HepG2 (cell line): Measurements from ENCODE around the gene CATSPERD. TPM values are rescaled to one million over a fixed set of nuclear protein-coding genes. Genes with fewer than 3 reads are reported as not detected.
A peak's percentile ranks its signal among the peaks of the same experiment; 100 is the strongest.

ENCODE experiments used
- ATAC-seq: fragments of 200-7000 bp; cut with Tn5 transposase; 3 replicates; pipeline ENCODE4 v1.9.1; 2020; ENCODE audit warnings: mild to moderate bottlenecking, moderate library complexity
- BruUV-seq: library from RNA; stranded (reverse); fragments of 400-500 nt; replicated peaks from 2 replicates; lab custom pipeline; 2021; lab: Mats Ljungman, UMichigan
- CTCF ChIA-PET: fragments of 300-600 bp; formaldehyde crosslinking; extraction: SDS; loops from one replicate; lab custom pipeline; 2021; ENCODE audit warnings: low total read pairs, inconsistent platforms, low intra/inter-chr PET ratio; lab: Yijun Ruan, JAX
- POLR2A ChIA-PET: fragments of 350-600 bp; sonication (Branson Sonifier 250); formaldehyde crosslinking; loops from one replicate; lab custom pipeline; 2020; ENCODE audit warnings: antibody characterized with exemption, inconsistent platforms; lab: Yijun Ruan, JAX
- DNase-seq: peaks from one replicate; pipeline ENCODE4 v3.0.0-alpha.2; 2015; ENCODE audit warnings: low spot score
- FAIRE-seq: peaks from 3 replicates; lab custom pipeline; 2011; peaks lifted over from hg19 to GRCh38; lab: Jason Lieb, UNC
- H2AFZ ChIP-seq: one replicate; pipeline ENCODE4 v1.6.1; 2011; ENCODE audit warnings: low read length, inconsistent platforms
- H3K27ac ChIP-seq: fragments of 300-600 bp; 3 replicates; pipeline ENCODE4 v1.8.0; 2011; ENCODE audit warnings: mixed run types, mild to moderate bottlenecking, mixed read lengths, low read length, inconsistent platforms; ENCODE audit not compliant: insufficient read depth; ENCODE audit errors: extremely low read length
- H3K27me3 ChIP-seq, 2 experiments: fragments of 200-600 bp in 1 of 2; 2 replicates in 1 of 2; 3 replicates in 1 of 2; pipeline versions ENCODE4 v1.6.0 to v1.8.0; 2011; ENCODE audit warnings: low read length in 2 of 2, mild to moderate bottlenecking in 2 of 2, moderate library complexity in 2 of 2, inconsistent platforms in 1 of 2; ENCODE audit not compliant: insufficient read depth in 2 of 2, control insufficient read depth in 1 of 2
- H3K36me3 ChIP-seq, 2 experiments: fragments of 200-600 bp in 1 of 2; replicated peaks in 1 of 2; 2 replicates in 1 of 2; 3 replicates in 1 of 2; pipeline versions ENCODE4 v1.5.1 to v1.8.0; 2011; ENCODE audit warnings: low read length in 2 of 2, inconsistent platforms in 1 of 2; ENCODE audit not compliant: insufficient read depth in 2 of 2, control insufficient read depth in 1 of 2
- H3K4me1 ChIP-seq: 2 replicates; pipeline ENCODE4 v1.5.1; 2012; ENCODE audit warnings: low read length, inconsistent platforms; ENCODE audit not compliant: insufficient read depth
- H3K4me2 ChIP-seq: 2 replicates; pipeline ENCODE4 v1.6.0; 2011; ENCODE audit warnings: low read depth, low read length, inconsistent platforms
- H3K4me3 ChIP-seq, 3 experiments: fragments of 200-600 bp in 1 of 3; sonication (generic), shearing (Covaris generic) in 1 of 3; replicated peaks in 1 of 3; 2 replicates each; pipeline ENCODE4 v1.5.1; 2011 to 2016; ENCODE audit warnings: low read length in 3 of 3, inconsistent platforms in 2 of 3, low read depth in 2 of 3, mild to moderate bottlenecking in 2 of 3, control low read depth in 1 of 3, mixed read lengths in 1 of 3; ENCODE audit not compliant: insufficient read depth in 1 of 3
- H3K79me2 ChIP-seq: one replicate; pipeline ENCODE4 v1.6.1; 2011; ENCODE audit warnings: low read length, inconsistent platforms; ENCODE audit not compliant: insufficient read depth
- H3K9ac ChIP-seq: 2 replicates; pipeline ENCODE4 v1.6.0; 2011; ENCODE audit warnings: mild to moderate bottlenecking, low read depth, low read length, inconsistent platforms; ENCODE audit not compliant: insufficient read depth
- H3K9me3 ChIP-seq: 2 replicates; pipeline ENCODE4 v1.5.1; 2012; ENCODE audit warnings: mild to moderate bottlenecking, low read length
- H4K20me1 ChIP-seq: 2 replicates; pipeline ENCODE4 v1.6.0; 2011; ENCODE audit warnings: inconsistent platforms, mild to moderate bottlenecking, low read length, moderate library complexity; ENCODE audit not compliant: insufficient read depth
- CBFB ChIP-seq: sonication (generic); formaldehyde crosslinking; IDR thresholded peaks from 2 replicates; pipeline ENCODE4 v1.4.0; 2020; ENCODE audit warnings: missing genetic modification reagents
- GABPA ChIP-seq, 2 experiments: IDR thresholded peaks; 2 replicates each; pipeline ENCODE4 v1.6.1; 2011 to 2016; ENCODE audit warnings: low read depth in 2 of 2, low read length in 1 of 2, missing biosample characterization in 1 of 2, missing genetic modification characterization in 1 of 2
- GATAD2A ChIP-seq: IDR thresholded peaks from 2 replicates; pipeline ENCODE4 v1.6.1; 2016
- GLMP ChIP-seq: sonication (generic); formaldehyde crosslinking; IDR thresholded peaks from 2 replicates; pipeline ENCODE4 v1.9.0; 2021; ENCODE audit warnings: missing genetic modification reagents, mild to moderate bottlenecking, borderline replicate concordance
- HIVEP1 ChIP-seq: sonication (generic); formaldehyde crosslinking; IDR thresholded peaks from 2 replicates; pipeline ENCODE4 v1.4.0; 2020; ENCODE audit warnings: mild to moderate bottlenecking, missing genetic modification reagents
- NR2F1 ChIP-seq, 2 experiments: fragments of 450-650 bp in 1 of 2; formaldehyde crosslinking in 1 of 2; IDR thresholded peaks; 2 replicates each; pipeline versions ENCODE4 v1.5.0 to v1.6.1; 2016 to 2020; ENCODE audit warnings: mild to moderate bottlenecking in 1 of 2, missing compliant biosample characterization in 1 of 2, missing genetic modification reagents in 1 of 2, moderate library complexity in 1 of 2
- SATB2 ChIP-seq: sonication (generic); formaldehyde crosslinking; IDR thresholded peaks from 2 replicates; pipeline ENCODE4 v1.5.0; 2020; ENCODE audit warnings: missing genetic modification reagents
- SKI ChIP-seq: fragments of 450-650 bp; IDR thresholded peaks from one replicate; pipeline ENCODE4 v1.6.1; 2018; ENCODE audit warnings: mild to moderate bottlenecking; ENCODE audit not compliant: partially characterized antibody
- SNAPC5 ChIP-seq: sonication (generic); formaldehyde crosslinking; IDR thresholded peaks from 2 replicates; pipeline ENCODE4 v1.8.1; 2023; ENCODE audit warnings: mild to moderate bottlenecking, missing genetic modification reagents, borderline replicate concordance
- TFDP1 ChIP-seq: IDR thresholded peaks from 2 replicates; pipeline ENCODE4 v1.6.1; 2016; ENCODE audit warnings: missing compliant biosample characterization, missing genetic modification reagents, borderline replicate concordance
- TMF1 ChIP-seq: sonication (generic); formaldehyde crosslinking; IDR thresholded peaks from 2 replicates; pipeline ENCODE4 v1.8.1; 2022; ENCODE audit warnings: low read depth, missing genetic modification reagents
- ZNF317 ChIP-seq: sonication (generic); formaldehyde crosslinking; IDR thresholded peaks from 2 replicates; pipeline ENCODE4 v1.5.0; 2020; ENCODE audit warnings: mild to moderate bottlenecking, missing genetic modification reagents
- ZNF552 ChIP-seq: sonication (generic); formaldehyde crosslinking; IDR thresholded peaks from 2 replicates; pipeline ENCODE4 v1.9.0; 2022; ENCODE audit warnings: missing genetic modification reagents, mild to moderate bottlenecking, borderline replicate concordance
- ZNF883 ChIP-seq: sonication (generic); formaldehyde crosslinking; IDR thresholded peaks from 2 replicates; pipeline ENCODE4 v1.5.1; 2020; ENCODE audit warnings: mild to moderate bottlenecking, missing genetic modification reagents; ENCODE audit errors: not compliant biosample characterization
- ZSCAN25 ChIP-seq: sonication (generic); formaldehyde crosslinking; IDR thresholded peaks from 2 replicates; pipeline ENCODE4 v1.8.0; 2022; ENCODE audit warnings: mild to moderate bottlenecking, missing genetic modification reagents
- WGBS: methylation state at CpG from one replicate; pipeline ENCODE4 v1.1.6; 2017; ENCODE audit warnings: low lambda C conversion rate; 5-methylcytosine and 5-hydroxymethylcytosine counted together
- in situ Hi-C: cut with HindIII; loops from 2 replicates; pipeline ENCODE4 v1.10.0; 2017; ENCODE audit warnings: low pct_unique_long_range_greater_than_20kb; ENCODE audit not compliant: extremely low pct_ligation_motif_present
- intact Hi-C: fragments of 100-400 bp; cut with micrococcal nuclease; formaldehyde crosslinking; loops from one replicate; pipeline ENCODE4 v1.10.0; 2022; ENCODE audit not compliant: unreplicated experiment
- polyA plus RNA-seq, 8 experiments: library from polyadenylated mRNA; depleted of rRNA in 3 of 8; stranded (reverse) in 7 of 8; unstranded in 1 of 8; fragments of >200 nt; fragmentation: Illumina TruSeq in 4 of 8; extraction: Trizol in 4 of 8; gene quantifications; 2 replicates each; pipeline versions ENCODE4 v1.2.1 to v1.2.3, GENCODE V29; 2011 to 2016; ENCODE audit warnings: low read depth in 4 of 8, missing spikeins in 1 of 8, mixed read lengths in 1 of 8; ENCODE audit not compliant: insufficient read depth in 1 of 8
- total RNA-seq, 5 experiments: library from RNA; depleted of rRNA; stranded (reverse); fragments of >200 nt; fragmentation: Illumina TruSeq; extraction: Trizol; gene quantifications; 2 replicates each; pipeline ENCODE4 v1.2.3, GENCODE V29; 2016; ENCODE audit warnings: low read depth in 1 of 5
- TF ChIP-seq, protein P1 (sequence below): sonication (generic); formaldehyde crosslinking; IDR thresholded peaks from 2 replicates; pipeline ENCODE4 v1.4.0; 2020; ENCODE audit warnings: missing genetic modification reagents, mild to moderate bottlenecking, borderline replicate concordance

CATSPERD gene
- total and polyA plus RNA-seq, 2 of the 13 experiments (the other 11 are each of a cell fraction or from before 2014, with no cell fraction given) = 0.04 TPM; not detected in 1

DNA sequence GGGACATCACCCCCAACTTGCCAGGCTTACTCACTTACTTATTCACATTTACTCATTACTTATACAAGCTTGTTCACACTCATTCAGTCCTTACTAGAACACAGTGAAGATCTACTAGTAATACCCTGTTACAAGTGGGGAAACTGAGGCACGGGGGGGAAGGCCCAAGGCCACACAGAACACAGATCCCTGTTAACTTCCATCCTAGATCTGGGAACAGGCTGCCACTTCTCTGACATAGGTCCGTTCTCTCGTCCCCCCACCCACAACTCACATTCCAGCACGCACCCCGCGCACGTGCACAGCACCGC, 83.0 kb downstream of the CATSPERD start (continued):
- no peak for TF ChIP-seq SKI
- TF ChIP-seq SATB2 (CRISPR knock-in tag) = no peak
- peak; percentile 50; the same call in 1 of the 2 replicates for TF ChIP-seq TFDP1 (CRISPR knock-in tag)
- TF ChIP-seq SNAPC5 = no peak
- 0 out of 2 replicates have a peak, but pooled peaks have one; percentile 60 for TF ChIP-seq TMF1 (CRISPR knock-in tag)
- TF ChIP-seq GLMP (CRISPR knock-in tag) = no peak
- no peak for TF ChIP-seq GABPA (IDR thresholded peaks at IDR 0.05; ENCODE audit: low read depth, low read length)
- TF ChIP-seq GABPA (CRISPR knock-in tag; IDR thresholded peaks at IDR 0.05; ENCODE audit: low read depth) = no peak
- no peak for TF ChIP-seq ZSCAN25 (CRISPR knock-in tag)

- no peak overlapping the region for H3K27ac ChIP-seq
- no peaks in the 10 kb centered on the region for H3K79me2 ChIP-seq
- BruUV-seq = no TSS peak
- DNase-seq = peak; percentile 83
- no peaks in the 10 kb centered on the region for H4K20me1 ChIP-seq
- peaks cover 67% of the 10 kb centered on the region for H3K4me1 ChIP-seq
- intact Hi-C loops = loop anchor here (1.0 to 10.0 kb wide), 3 partner anchors 22 to 221 kb away; no protein-coding TSS in a partner anchor
- peak overlapping the region; percentile 70 for H3K4me2 ChIP-seq
- no peaks in the 10 kb centered on the region; a peak in 1 of 5 replicates for H3K27me3 ChIP-seq
- WGBS = 21% methylated on average over 17 of the region's 54 CpGs
- no peak overlapping the region for H2AFZ ChIP-seq
- CTCF ChIA-PET = interaction anchor here (0.7 to 4.6 kb wide), 8 partner anchors 9 to 243 kb away, joined by 3 to 71 read pairs (median 6); partner anchors contain the start of gene VMAC
- in situ Hi-C loops = loop anchor here (5.0 kb wide), 2 partner anchors 173 to 218 kb away; partner anchors contain the start of gene RANBP3
- H3K4me3 ChIP-seq = peak overlapping the region; percentile 36 to 68 (median 42)
- peak overlapping the region; percentile 43 for H3K9ac ChIP-seq
- no peaks in the 10 kb centered on the region for H3K36me3 ChIP-seq
- peak; percentile 72 for FAIRE-seq
- POLR2A ChIA-PET = interaction anchor here (0.6 to 2.3 kb wide), 13 partner anchors 13 to 219 kb away, joined by 3 to 46 read pairs (median 5); partner anchors contain the start of genes CAPS, DUS3L, FUT5 and NDUFA11
- no peaks in the 10 kb centered on the region for H3K9me3 ChIP-seq
- ATAC-seq = peak; percentile 88
- TF ChIP-seq, protein P1, sequence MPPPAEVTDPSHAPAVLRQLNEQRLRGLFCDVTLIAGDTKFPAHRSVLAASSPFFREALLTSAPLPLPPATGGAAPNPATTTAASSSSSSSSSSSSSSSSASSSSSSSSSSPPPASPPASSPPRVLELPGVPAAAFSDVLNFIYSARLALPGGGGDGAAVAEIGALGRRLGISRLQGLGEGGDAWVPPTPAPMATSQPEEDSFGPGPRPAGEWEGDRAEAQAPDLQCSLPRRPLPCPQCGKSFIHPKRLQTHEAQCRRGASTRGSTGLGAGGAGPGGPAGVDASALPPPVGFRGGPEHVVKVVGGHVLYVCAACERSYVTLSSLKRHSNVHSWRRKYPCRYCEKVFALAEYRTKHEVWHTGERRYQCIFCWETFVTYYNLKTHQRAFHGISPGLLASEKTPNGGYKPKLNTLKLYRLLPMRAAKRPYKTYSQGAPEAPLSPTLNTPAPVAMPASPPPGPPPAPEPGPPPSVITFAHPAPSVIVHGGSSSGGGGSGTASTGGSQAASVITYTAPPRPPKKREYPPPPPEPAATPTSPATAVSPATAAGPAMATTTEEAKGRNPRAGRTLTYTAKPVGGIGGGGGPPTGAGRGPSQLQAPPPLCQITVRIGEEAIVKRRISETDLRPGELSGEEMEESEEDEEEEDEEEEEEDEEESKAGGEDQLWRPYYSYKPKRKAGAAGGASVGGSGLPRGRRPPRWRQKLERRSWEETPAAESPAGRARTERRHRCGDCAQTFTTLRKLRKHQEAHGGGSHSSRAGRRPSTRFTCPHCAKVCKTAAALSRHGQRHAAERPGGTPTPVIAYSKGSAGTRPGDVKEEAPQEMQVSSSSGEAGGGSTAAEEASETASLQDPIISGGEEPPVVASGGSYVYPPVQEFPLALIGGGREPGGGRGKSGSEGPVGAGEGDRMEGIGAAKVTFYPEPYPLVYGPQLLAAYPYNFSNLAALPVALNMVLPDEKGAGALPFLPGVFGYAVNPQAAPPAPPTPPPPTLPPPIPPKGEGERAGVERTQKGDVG (CRISPR knock-in tag) = 0 out of 2 replicates have a peak, but pooled peaks have one; percentile 63
- TF ChIP-seq CBFB (peak; percentile 58), ZNF552 (CRISPR knock-in tag) (0 out of 2 replicates have a peak, but pooled peaks have one; percentile 28), ZNF883 (CRISPR knock-in tag) (peak; percentile 50), NR2F1 (CRISPR knock-in tag; IDR thresholded peaks at IDR 0.05) (no peak), GATAD2A (CRISPR knock-in tag) (0 out of 2 replicates have a peak, but pooled peaks have one; percentile 42), ZNF317 (0 out of 2 replicates have a peak, but pooled peaks have one; percentile 45), HIVEP1 (CRISPR knock-in tag) (peak; percentile 89)
Observed at GRCh38 chr19:5803752-5804515, 83.5 kb downstream of the CATSPERD start.
